Astrocyte of the spinal cord (primary cell): ENCODE measurements around the gene FGF14.

Experiments
- DNase-seq: peaks from one replicate; pipeline ENCODE4 v3.0.0; 2011; ENCODE audit warnings: low read depth, low spot score
- H3K4me3 ChIP-seq: 2 replicates; pipeline ENCODE4 v1.5.1; 2011; ENCODE audit warnings: low read depth, mild to moderate bottlenecking, low read length, moderate library complexity
- CTCF ChIP-seq: IDR thresholded peaks from 2 replicates; pipeline ENCODE4 v1.5.1; 2012; ENCODE audit warnings: low read depth, mild to moderate bottlenecking, low read length, inconsistent platforms
- in situ Hi-C: cut with HindIII; loops from 2 replicates; pipeline ENCODE4 v1.10.0; 2017; ENCODE audit warnings: low sequenced_read_pairs

The FGF14 gene

GRCh38 chr13:102401766-102402165 is at the start of gene FGF14:
Gene FGF14, minus strand, starts transcription at chr13:102402048.
- H3K4me3 ChIP-seq, result peak within 1 kb of the TSS; percentile 46
- in situ Hi-C loops, result no loop called here
- no peak for TF ChIP-seq CTCF
- DNase-seq, result peak; percentile 8

GRCh38 chr13:102443249-102443648 is 41.4 kb upstream of the FGF14 start:
- H3K4me3 ChIP-seq, result no peak overlapping the region
- in situ Hi-C loops, result no loop called here
- no peak for DNase-seq
- TF ChIP-seq CTCF, result no peak

GRCh38 chr13:102441085-102441484 is 39.2 kb upstream of the FGF14 start:
- no peak overlapping the region for H3K4me3 ChIP-seq
- in situ Hi-C loops, result no loop called here
- TF ChIP-seq CTCF, result no peak
- no peak for DNase-seq

GRCh38 chr13:102440259-102440936 is 38.5 kb upstream of the FGF14 start:
- no peak for DNase-seq
- in situ Hi-C loops, result no loop called here
- TF ChIP-seq CTCF, result no peak
- H3K4me3 ChIP-seq, result no peak overlapping the region

- no peak for DNase-seq
- no peak for TF ChIP-seq CTCF
- in situ Hi-C loops, result no loop called here
- H3K4me3 ChIP-seq, result no peak overlapping the region
Observed at GRCh38 chr13:102422690-102423089, 20.8 kb upstream of the FGF14 start.

- no peak for TF ChIP-seq CTCF
- H3K4me3 ChIP-seq, result no peak overlapping the region
- peak; percentile 32 for DNase-seq
- in situ Hi-C loops, result no loop called here
Observed at GRCh38 chr13:102405499-102406100, 3.8 kb upstream of the FGF14 start.
